Stimulated activated CD8-positive, alpha-beta memory T cell treated with anti-CD3 and anti-CD28 coated beads, Interleukin-4, amount 100 ng/mL, for 24 hours (primary cell): ENCODE results near the gene MCC.
"Not testable (repeated sequence)": the region's sequence is repeated elsewhere in the genome, so short reads cannot be mapped to it uniquely, and the experiment has no call there.

Source experiments
- DNase-seq: peaks from one replicate; pipeline ENCODE4 v3.0.0-alpha.2; 2020; ENCODE audit warnings: low read depth

The MCC gene

GRCh38 chr5:113490317-113490716 lies 2.1 kb upstream of the MCC start:
- no peak for DNase-seq

GRCh38 chr5:113489299-113489698 lies 1.0 kb upstream of the MCC start:
- DNase-seq = no peak

- no peak for DNase-seq
Measured at GRCh38 chr5:113488645-113489184, 462 bp upstream of the MCC start.

GRCh38 chr5:113487416-113487780 lies 855 bp downstream of the MCC start:
- no peak for DNase-seq

DNA sequence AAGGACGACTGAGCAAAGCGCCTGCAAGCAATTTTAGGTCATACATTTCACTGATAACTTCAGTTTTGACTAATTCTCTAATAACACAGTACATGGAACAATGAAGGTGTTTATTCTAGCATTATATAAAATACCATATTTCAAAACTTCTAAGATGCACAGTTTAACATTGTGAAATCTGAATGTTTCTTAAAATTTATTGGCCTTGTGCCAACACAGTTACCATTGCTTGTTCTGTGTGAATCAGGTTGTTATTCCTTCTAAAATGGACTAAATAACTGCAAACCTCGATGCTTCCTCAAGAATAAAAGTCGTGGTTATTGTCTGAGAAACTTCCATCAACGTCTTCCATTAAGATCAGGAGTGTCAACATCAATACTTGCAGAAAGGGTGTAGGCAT lies 8.0 kb downstream of the MCC start:
- no peak for DNase-seq

DNA sequence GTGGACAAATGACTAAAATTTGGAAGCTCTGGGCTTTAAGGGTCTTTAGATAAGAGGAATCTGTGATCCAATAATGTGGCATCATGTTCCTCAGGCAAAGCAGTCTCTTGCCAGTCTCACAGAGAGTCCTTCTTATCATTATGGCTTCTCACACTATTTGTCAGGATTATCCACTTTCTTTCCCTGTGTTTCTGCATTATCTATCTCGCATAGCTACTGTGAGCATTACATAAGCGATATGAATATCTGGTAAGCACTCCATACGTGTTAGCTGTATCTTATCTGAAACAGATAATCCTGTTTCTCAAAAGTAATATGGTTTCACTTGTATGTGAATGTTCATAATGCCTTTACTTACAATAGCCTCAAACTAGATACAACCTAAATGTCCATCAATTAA lies 9.6 kb downstream of the MCC start:
- no peak for DNase-seq

GRCh38 chr5:113474100-113474728 lies 14.0 kb downstream of the MCC start:
- DNase-seq = no peak

DNA sequence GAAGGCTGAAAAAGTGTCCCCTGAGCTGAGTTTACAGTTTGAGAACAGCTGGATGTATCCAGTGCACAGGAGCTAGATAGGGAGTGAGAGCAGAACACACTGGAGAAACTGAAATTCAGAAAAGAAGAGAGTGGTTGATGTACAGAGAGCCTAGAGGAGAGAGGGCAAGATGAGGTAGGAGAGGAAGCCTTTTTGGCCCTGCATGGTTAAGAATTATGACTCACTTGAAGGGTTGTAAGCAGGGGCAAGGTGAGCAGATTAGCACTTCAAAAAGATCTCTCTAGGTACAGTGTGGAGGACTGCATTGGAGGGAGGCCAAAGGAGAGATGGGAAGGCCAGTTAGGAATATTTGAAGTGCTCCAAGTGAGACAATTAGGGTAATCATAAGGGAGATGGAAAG lies 25.2 kb downstream of the MCC start:
- DNase-seq = no peak

DNA sequence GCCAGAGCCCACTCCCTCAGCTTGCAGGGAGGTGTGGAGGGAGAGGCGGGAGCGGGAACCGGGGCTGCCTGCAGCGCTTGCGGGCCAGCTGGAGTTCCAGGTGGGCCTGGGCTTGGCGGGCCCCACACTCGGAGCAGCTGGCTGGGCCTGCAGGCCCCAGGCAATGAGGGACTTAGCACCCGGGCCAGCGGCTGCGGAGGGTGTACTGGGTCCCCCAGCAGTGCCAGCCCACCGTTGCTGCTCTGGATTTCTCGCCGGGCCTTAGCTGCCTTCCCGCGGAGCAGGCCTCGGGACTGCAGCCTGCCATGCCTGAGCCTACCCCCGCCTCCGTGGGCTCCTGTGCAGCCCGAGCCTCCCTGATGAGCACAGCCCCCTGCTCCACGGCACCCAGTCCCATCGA lies 31.1 kb downstream of the MCC start:
- not testable (repeated sequence) for DNase-seq

GRCh38 chr5:113452941-113453340 lies 35.3 kb downstream of the MCC start:
- no peak for DNase-seq

DNA sequence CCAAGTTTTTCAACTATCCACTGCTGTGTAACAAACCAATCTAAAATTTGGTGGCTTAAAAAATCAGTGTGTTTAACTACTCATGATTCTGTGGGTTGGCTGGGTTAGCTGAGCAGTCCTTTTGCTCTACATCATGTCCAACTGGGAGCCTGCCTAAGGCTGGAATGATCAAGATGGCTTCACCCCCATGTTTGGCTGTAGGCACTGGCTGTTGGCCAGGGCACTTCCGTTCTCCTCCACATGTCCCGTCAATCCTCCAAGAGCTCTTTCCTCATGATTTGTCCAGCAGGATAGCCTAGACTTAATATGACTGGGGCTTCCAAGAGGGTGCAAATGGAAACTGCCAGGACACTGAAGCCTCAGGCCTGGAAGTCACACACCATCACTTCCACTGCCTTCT lies 36.5 kb downstream of the MCC start:
- no peak for DNase-seq

- no peak for DNase-seq
Measured at GRCh38 chr5:113450929-113451328, 37.3 kb downstream of the MCC start.

DNA sequence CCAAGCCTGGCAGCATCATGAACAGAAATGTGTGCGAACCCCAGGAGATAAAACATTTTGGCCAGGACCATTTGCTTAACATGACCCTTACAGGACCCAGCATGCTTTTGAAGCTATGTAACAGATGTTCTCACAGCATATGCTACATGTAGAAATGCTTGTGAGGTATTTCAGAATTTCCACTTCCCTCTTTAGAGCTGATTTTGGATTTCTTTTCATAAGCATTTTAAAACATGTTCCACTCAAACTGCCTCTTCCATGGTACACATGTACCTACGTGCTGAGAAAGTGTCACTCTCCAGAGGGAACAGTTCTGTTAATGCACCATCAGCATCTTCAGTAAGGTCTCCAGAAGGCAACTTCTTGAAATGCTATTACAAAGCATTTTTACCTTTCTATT lies 37.8 kb downstream of the MCC start:
- DNase-seq = no peak

- no peak for DNase-seq
Measured at GRCh38 chr5:113448252-113448651, 40.0 kb downstream of the MCC start.

GRCh38 chr5:113447498-113448050 lies 40.7 kb downstream of the MCC start:
- DNase-seq = no peak

DNA sequence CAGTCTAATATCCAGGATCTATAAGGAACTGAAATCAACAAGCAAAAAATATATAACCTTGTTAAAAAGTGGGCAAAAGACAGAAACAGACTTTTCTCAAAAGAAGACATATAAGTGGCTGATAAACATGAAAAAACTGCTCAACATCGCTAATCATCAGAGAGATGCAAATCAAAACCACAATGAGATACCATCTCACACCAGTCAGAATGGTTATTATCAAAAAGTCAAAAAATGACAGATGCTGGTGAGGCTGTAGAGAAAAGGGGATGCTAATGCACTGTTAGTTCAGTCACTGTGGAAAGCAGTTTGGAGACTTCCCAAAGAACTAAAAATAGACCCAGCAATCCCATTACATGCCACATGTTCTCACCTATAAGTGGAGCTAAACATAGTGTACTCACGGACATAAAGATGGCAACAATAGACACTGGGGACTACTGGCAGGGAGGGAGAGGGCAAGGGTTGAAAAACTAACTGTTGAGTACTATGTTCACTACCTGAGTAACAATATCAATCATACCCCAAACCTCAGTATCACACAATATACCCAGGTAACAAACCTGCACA lies 41.8 kb downstream of the MCC start:
- DNase-seq = no peak

- no peak for DNase-seq
Measured at GRCh38 chr5:113437111-113437510, 51.1 kb downstream of the MCC start.

DNA sequence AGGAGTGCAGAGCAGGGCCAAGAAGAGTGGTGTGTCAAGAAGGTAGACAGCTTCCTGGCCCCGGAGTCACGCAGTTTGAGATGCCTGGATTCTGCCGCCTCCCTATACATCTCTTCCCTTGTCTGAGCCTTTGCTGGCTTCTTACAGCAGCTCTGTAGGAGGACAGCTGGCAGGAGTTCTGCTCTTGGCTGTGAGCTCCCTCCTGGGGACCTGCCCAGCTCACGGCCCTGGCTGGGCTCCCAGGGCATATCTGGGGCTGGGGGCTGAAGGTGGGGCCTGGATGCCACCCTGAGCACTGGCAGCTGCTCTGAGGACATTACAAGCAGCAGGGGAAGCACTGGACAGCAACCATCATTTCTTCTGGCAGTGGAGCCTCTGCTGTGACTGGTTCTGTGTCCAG lies 52.7 kb downstream of the MCC start:
- DNase-seq = no peak

- no peak for DNase-seq
Measured at GRCh38 chr5:113434889-113435288, 53.4 kb downstream of the MCC start, which contains the start of gene TSSK1B. TSSK1B (minus strand) TSS chr5:113434989; CDS start chr5:113434839, 150 bp downstream.

- no peak for DNase-seq
Measured at GRCh38 chr5:113433862-113434612, 54.2 kb downstream of the MCC start.

- no peak for DNase-seq
Measured at GRCh38 chr5:113433071-113433470, 55.2 kb downstream of the MCC start.

DNA sequence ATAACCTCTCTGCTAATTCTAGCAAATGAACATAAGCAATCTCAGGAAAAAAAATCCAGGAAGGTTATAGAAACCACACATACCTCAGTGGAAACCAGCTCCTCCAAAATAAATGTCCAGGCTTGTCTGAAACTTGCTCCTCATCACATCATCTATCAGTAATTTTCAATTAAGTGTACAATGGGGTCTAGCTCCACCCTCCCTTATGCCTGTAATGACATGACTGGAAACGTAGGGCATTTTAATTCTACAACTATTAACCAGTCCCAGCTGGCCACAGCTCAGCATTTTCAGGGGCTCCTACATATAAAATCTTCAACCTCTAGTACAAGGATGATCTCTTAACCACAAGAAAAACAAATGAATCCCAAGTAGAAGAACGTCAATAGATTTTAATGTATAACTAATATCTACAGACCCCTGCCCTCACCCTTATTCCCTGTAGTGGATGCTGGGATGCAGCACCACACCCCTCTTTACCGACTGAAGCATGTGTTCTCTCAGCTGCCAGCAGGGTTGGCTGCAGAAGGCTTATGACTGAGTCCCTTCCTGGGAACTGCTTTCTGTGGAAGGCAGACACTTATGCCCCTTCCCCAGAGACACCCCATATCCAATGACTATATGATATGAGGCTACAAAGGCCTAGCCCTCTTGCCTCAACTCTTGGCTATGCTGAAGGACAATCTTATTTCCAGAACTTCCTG lies 60.2 kb downstream of the MCC start:
- DNase-seq = no peak
